ENCODE data around the gene DBH. TPM values are rescaled to one million over a fixed set of nuclear protein-coding genes. Genes with fewer than 3 reads are reported as not detected.

The DBH gene
- total RNA-seq, 4 donors from 2014 or later, result 0.11 to 0.15 TPM; not detected in 2

DNA sequence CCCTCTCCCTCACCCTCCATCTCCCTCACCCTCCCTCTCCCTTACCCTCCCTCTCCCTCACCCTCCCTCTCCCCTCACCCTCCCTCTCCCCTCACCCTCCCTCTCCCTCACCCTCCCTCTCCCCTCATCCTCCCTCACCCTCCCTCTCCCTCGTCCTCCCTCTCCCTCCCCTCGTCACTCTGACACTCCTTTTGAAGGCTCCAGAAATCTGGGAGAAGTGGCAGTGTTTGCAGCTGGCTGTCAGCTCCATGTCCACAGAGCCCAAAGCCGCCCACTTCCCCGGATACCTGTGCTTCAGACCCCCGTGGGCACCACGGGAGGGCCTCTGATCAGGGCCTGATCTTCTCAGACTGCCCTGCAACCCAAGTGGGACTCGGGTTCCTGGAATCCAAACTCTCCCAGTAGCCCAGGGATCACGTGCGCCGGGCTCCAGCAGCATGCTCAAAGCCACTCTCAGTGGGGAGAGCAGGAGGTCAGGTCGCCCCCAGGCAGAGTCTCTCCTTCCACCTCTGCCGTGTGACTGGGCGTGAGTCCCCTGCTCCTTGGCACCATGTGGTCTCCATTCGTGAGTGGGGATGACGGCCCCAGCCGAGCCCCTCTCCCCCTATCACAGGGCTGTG is 33.1 kb downstream of the DBH start:
- TF ChIP-seq POLR2A (IDR thresholded peaks at IDR 0.05), result no peak
- TF ChIP-seq, protein P1, sequence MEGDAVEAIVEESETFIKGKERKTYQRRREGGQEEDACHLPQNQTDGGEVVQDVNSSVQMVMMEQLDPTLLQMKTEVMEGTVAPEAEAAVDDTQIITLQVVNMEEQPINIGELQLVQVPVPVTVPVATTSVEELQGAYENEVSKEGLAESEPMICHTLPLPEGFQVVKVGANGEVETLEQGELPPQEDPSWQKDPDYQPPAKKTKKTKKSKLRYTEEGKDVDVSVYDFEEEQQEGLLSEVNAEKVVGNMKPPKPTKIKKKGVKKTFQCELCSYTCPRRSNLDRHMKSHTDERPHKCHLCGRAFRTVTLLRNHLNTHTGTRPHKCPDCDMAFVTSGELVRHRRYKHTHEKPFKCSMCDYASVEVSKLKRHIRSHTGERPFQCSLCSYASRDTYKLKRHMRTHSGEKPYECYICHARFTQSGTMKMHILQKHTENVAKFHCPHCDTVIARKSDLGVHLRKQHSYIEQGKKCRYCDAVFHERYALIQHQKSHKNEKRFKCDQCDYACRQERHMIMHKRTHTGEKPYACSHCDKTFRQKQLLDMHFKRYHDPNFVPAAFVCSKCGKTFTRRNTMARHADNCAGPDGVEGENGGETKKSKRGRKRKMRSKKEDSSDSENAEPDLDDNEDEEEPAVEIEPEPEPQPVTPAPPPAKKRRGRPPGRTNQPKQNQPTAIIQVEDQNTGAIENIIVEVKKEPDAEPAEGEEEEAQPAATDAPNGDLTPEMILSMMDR (IDR thresholded peaks at IDR 0.05), result no peak
- Histone ChIP-seq H3K4me3 (replicated peaks in 1 of 3) (no peak overlapping the region), H3K36me3 (no peaks in the 10 kb centered on the region), H3K4me1 (no peaks in the 10 kb centered on the region), H3K9me3 (no peaks in the 10 kb centered on the region), H3K27ac (no peak overlapping the region), H3K27me3 (no peaks in the 10 kb centered on the region)
- intact Hi-C loops (cut with DNase I), result no loop called here
- 67 to 72% methylated on average over 6 to 13 of the region's 16 CpGs for WGBS, 2 donors
- no peak for DNase-seq

- Histone ChIP-seq H3K9me3 (no peaks in the 10 kb centered on the region), H3K4me3 (replicated peaks in 1 of 3) (no peak overlapping the region), H3K27me3 (no peaks in the 10 kb centered on the region), H3K27ac (no peak overlapping the region), H3K36me3 (no peaks in the 10 kb centered on the region), H3K4me1 (no peaks in the 10 kb centered on the region)
- DNase-seq, result no peak
- intact Hi-C loops (cut with DNase I), result no loop called here
- WGBS, 2 donors, result 94 to 97% methylated on average over 9 of the region's 17 CpGs
- no peak for TF ChIP-seq POLR2A (IDR thresholded peaks at IDR 0.05)
- TF ChIP-seq, protein P1 (IDR thresholded peaks at IDR 0.05), result no peak
Measured at GRCh38 chr9:133670466-133670865, 34.3 kb downstream of the DBH start.

- Histone ChIP-seq H3K9me3 (no peaks in the 10 kb centered on the region), H3K27ac (no peak overlapping the region), H3K36me3 (no peaks in the 10 kb centered on the region), H3K4me3 (replicated peaks in 1 of 3) (no peak overlapping the region), H3K4me1 (no peaks in the 10 kb centered on the region), H3K27me3 (no peaks in the 10 kb centered on the region)
- TF ChIP-seq, protein P1 (IDR thresholded peaks at IDR 0.05), result no peak
- no peak for TF ChIP-seq POLR2A (IDR thresholded peaks at IDR 0.05)
- DNase-seq, result no peak
- 82 to 97% methylated on average over 10 to 13 of the region's 21 CpGs for WGBS, 2 donors
- intact Hi-C loops (cut with DNase I), result no loop called here
Measured at GRCh38 chr9:133671371-133671770, 35.2 kb downstream of the DBH start.

GRCh38 chr9:133672503-133673257 is 36.5 kb downstream of the DBH start:
- no peaks in the 10 kb centered on the region for H3K9me3 ChIP-seq
- no peak overlapping the region for H3K4me3 ChIP-seq (replicated peaks in 1 of 3)
- H3K27me3 ChIP-seq, result no peaks in the 10 kb centered on the region
- intact Hi-C loops (cut with DNase I), result no loop called here
- H3K36me3 ChIP-seq, result no peaks in the 10 kb centered on the region
- WGBS, 2 donors, result 91 to 96% methylated on average over 25 to 28 of the region's 31 CpGs
- DNase-seq, result no peak
- TF ChIP-seq, protein P1 (IDR thresholded peaks at IDR 0.05), result no peak
- TF ChIP-seq POLR2A (IDR thresholded peaks at IDR 0.05), result no peak
- H3K27ac ChIP-seq, result no peak overlapping the region
- H3K4me1 ChIP-seq, result no peaks in the 10 kb centered on the region

GRCh38 chr9:133673258-133673655 is 37.1 kb downstream of the DBH start:
- Histone ChIP-seq H3K27me3 (no peaks in the 10 kb centered on the region), H3K4me3 (replicated peaks in 1 of 3) (no peak overlapping the region), H3K4me1 (no peaks in the 10 kb centered on the region), H3K36me3 (no peaks in the 10 kb centered on the region), H3K27ac (no peak overlapping the region), H3K9me3 (no peaks in the 10 kb centered on the region)
- intact Hi-C loops (cut with DNase I), result no loop called here
- WGBS, 2 donors, result 79 to 83% methylated on average over 9 of the region's 9 CpGs
- no peak for DNase-seq
- TF ChIP-seq, protein P1 (IDR thresholded peaks at IDR 0.05), result no peak
- no peak for TF ChIP-seq POLR2A (IDR thresholded peaks at IDR 0.05)
